ENCODE measurements around the gene LOXL1.
"Not testable (repeated sequence)": the region's sequence is repeated elsewhere in the genome, so short reads cannot be mapped to it uniquely, and the experiment has no call there.

The LOXL1 gene

GRCh38 chr15:73922186-73923151, 3.8 kb upstream of the LOXL1 start:
- DNase-seq (ENCODE audit: low read depth) = no peak

GRCh38 chr15:73923156-73923487, 3.1 kb upstream of the LOXL1 start:
- no peak for DNase-seq (ENCODE audit: low read depth)

GRCh38 chr15:73923488-73924164, 2.6 kb upstream of the LOXL1 start:
- DNase-seq (ENCODE audit: low read depth) = no peak

- DNase-seq (ENCODE audit: low read depth) = no peak
These were observed 1.9 kb upstream of the LOXL1 start for GRCh38 chr15:73924171-73924921.

- no peak for DNase-seq (ENCODE audit: low read depth)
These were observed 429 bp upstream of the LOXL1 start for GRCh38 chr15:73925848-73926218.

GRCh38 chr15:73927003-73927475, 777 bp downstream of the LOXL1 start:
- peak; percentile 21 for DNase-seq (ENCODE audit: low read depth)

- DNase-seq (ENCODE audit: low read depth) = peak; percentile 69
These were observed 1.4 kb downstream of the LOXL1 start for GRCh38 chr15:73927476-73928240.

GRCh38 chr15:73928241-73928579, 1.9 kb downstream of the LOXL1 start:
- no peak for DNase-seq (ENCODE audit: low read depth)

- no peak for DNase-seq (ENCODE audit: low read depth)
These were observed 2.8 kb downstream of the LOXL1 start for GRCh38 chr15:73928971-73929627.

GRCh38 chr15:73930371-73930770, 4.1 kb downstream of the LOXL1 start:
- DNase-seq (ENCODE audit: low read depth) = no peak

GRCh38 chr15:73930790-73931281, 4.6 kb downstream of the LOXL1 start:
- DNase-seq (ENCODE audit: low read depth) = no peak

GRCh38 chr15:73931441-73931840, 5.2 kb downstream of the LOXL1 start:
- DNase-seq (ENCODE audit: low read depth) = no peak

- DNase-seq (ENCODE audit: low read depth) = no peak
These were observed 6.3 kb downstream of the LOXL1 start for GRCh38 chr15:73932381-73933191.

- DNase-seq (ENCODE audit: low read depth) = no peak
These were observed 8.0 kb downstream of the LOXL1 start for GRCh38 chr15:73934281-73934680.

- DNase-seq (ENCODE audit: low read depth) = no peak
These were observed 9.3 kb downstream of the LOXL1 start for GRCh38 chr15:73935547-73935946.

GRCh38 chr15:73936181-73936580, 9.9 kb downstream of the LOXL1 start:
- DNase-seq (ENCODE audit: low read depth) = no peak

- DNase-seq (ENCODE audit: low read depth) = no peak
These were observed 10.5 kb downstream of the LOXL1 start for GRCh38 chr15:73936588-73937290.

- no peak for DNase-seq (ENCODE audit: low read depth)
These were observed 11.0 kb downstream of the LOXL1 start for GRCh38 chr15:73937296-73937695.

GRCh38 chr15:73937726-73938125, 11.5 kb downstream of the LOXL1 start:
- no peak for DNase-seq (ENCODE audit: low read depth)

GRCh38 chr15:73938516-73938915, 12.3 kb downstream of the LOXL1 start:
- not testable (repeated sequence) for DNase-seq (ENCODE audit: low read depth)

Data from stimulated activated CD4-positive, alpha-beta T cell treated with anti-CD3 and anti-CD28 coated beads, Interleukin-2, amount 100 ng/mL, for 4 hours (primary cell).